K562 (cell line): ENCODE measurements around the gene RNF11. TPM values are rescaled to one million over a fixed set of nuclear protein-coding genes. Genes with fewer than 3 reads are reported as not detected.

Experiments used
- BMI1 ChIP-seq: fragments of 150-350 bp; IDR thresholded peaks from 2 replicates; pipeline ENCODE4 v1.6.1; 2014; ENCODE audit warnings: low read length
- ESRRA ChIP-seq: fragments of 450-650 bp; IDR thresholded peaks from 2 replicates; pipeline ENCODE4 v1.6.1; 2014; ENCODE audit warnings: low read depth, mild to moderate bottlenecking, moderate library complexity, borderline replicate concordance
- ZBTB40 ChIP-seq, 2 experiments: fragments of 450-650 bp in 1 of 2; sonication (generic) in 1 of 2; formaldehyde crosslinking in 1 of 2; IDR thresholded peaks; 2 replicates each; pipeline versions ENCODE4 v1.7.1 to v1.9.0; 2016 to 2022; ENCODE audit warnings: inconsistent platforms in 1 of 2, mild to moderate bottlenecking in 1 of 2, missing genetic modification reagents in 1 of 2
- ZKSCAN8 ChIP-seq: fragments of 200-800 bp; sonication (Bioruptor generic); IDR thresholded peaks from 2 replicates; pipeline ENCODE4 v1.6.1; 2016; ENCODE audit warnings: missing genetic modification characterization, missing compliant biosample characterization
- polyA plus RNA-seq, 8 experiments: library from polyadenylated mRNA; depleted of rRNA in 4 of 8; stranded (reverse) in 5 of 8; unstranded in 3 of 8; fragments of >200 nt; fragmentation: Nextera tagmentation in 2 of 8; fragmentation: Illumina TruSeq in 1 of 8; extraction: Ambion mirVana in 2 of 8; extraction: Trizol in 1 of 8; gene quantifications; 2 replicates each; pipeline versions ENCODE4 v1.2.1 to v1.2.3, GENCODE V29; 2011 to 2014; ENCODE audit warnings: inconsistent platforms in 1 of 8, missing spikeins in 1 of 8
- total RNA-seq, 7 experiments: library from RNA; depleted of rRNA in 6 of 7; stranded (reverse); fragments of >200 nt in 6 of 7; fragmentation: Illumina TruSeq in 2 of 7; extraction: Trizol in 2 of 7; gene quantifications; 2 replicates each; pipeline versions ENCODE4 v1.2.1 to v1.2.3, GENCODE V29; 2011 to 2021; ENCODE audit warnings: low replicate concordance in 1 of 7
- TF ChIP-seq, protein P1 (sequence below): fragments of 150-350 bp; conservative IDR thresholded peaks from 2 replicates; pipeline ENCODE4 v1.6.1; 2014; ENCODE audit warnings: low read length
- TF ChIP-seq, protein P2 (sequence below): fragments of 450-650 bp; IDR thresholded peaks from 2 replicates; pipeline ENCODE4 v1.6.1; 2017; ENCODE audit warnings: antibody characterized with exemption, mild to moderate bottlenecking

Gene RNF11
- total and polyA plus RNA-seq, 9 of the 15 experiments (the other 6 are each of a cell fraction or from before 2014, with no cell fraction given) = 5.7 to 34.3 (median 23.1) TPM

DNA sequence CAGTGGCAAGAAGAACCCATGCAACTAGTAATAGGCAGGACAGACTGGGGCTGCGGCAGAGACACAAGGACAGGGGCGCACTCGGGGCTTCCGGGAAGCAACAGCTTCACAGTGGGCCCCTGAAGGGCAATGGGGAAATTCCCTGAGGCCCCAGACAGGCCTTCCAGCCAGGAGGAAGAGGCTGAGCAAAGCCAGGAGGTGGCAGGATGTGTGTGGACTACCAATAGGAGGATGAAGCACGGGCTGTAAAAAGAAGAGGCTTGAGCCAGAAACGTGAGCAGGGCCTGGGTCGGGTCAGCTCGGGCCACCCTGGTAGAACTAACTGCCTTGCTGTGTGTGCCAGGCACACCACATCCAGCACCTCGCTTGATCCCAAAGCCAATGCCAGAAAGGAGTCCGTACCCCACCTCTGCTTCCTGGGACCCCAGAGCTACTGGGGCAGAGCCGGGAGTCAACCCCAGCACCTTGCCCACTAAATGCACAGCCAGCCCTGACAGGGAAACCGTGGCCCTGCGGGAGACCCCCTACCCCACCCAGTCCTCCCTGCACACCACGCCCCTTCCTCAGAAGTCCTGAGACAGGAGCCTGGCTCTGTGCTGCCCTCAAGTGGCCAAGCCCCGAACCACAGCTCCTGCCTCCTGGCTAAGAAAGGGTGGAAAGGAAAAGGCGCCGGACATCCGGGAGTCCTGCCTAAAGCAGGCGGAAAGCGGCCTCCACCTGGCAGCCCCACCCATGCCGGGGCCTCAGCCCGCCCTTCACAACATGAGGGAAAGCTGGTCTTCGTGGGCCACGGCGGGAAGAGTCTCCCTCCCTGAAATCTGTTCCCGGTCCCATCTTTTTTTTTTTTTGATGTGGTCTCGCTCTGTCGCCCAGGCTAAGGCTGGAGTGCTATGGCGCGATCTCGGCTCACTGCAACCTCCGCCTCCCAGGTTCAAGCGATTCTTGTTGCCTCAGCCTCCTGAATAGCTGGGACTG, 60.6 kb downstream of the RNF11 start (continued):
- TF ChIP-seq ZBTB40 (IDR thresholded peaks at IDR 0.05) (peak; percentile 77), ZBTB40 (CRISPR knock-in tag; IDR thresholded peaks at IDR 0.05) (no peak), ESRRA (peak; percentile 41; the same call in 1 of the 2 replicates), ZKSCAN8 (CRISPR knock-in tag) (no peak), BMI1 (no peak)
- TF ChIP-seq, protein P1, sequence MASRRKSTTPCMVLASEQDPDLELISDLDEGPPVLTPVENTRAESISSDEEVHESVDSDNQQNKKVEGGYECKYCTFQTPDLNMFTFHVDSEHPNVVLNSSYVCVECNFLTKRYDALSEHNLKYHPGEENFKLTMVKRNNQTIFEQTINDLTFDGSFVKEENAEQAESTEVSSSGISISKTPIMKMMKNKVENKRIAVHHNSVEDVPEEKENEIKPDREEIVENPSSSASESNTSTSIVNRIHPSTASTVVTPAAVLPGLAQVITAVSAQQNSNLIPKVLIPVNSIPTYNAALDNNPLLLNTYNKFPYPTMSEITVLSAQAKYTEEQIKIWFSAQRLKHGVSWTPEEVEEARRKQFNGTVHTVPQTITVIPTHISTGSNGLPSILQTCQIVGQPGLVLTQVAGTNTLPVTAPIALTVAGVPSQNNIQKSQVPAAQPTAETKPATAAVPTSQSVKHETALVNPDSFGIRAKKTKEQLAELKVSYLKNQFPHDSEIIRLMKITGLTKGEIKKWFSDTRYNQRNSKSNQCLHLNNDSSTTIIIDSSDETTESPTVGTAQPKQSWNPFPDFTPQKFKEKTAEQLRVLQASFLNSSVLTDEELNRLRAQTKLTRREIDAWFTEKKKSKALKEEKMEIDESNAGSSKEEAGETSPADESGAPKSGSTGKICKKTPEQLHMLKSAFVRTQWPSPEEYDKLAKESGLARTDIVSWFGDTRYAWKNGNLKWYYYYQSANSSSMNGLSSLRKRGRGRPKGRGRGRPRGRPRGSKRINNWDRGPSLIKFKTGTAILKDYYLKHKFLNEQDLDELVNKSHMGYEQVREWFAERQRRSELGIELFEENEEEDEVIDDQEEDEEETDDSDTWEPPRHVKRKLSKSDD = 0 out of 2 replicates have a peak, but pooled peaks have one; percentile 55
- TF ChIP-seq, protein P2, sequence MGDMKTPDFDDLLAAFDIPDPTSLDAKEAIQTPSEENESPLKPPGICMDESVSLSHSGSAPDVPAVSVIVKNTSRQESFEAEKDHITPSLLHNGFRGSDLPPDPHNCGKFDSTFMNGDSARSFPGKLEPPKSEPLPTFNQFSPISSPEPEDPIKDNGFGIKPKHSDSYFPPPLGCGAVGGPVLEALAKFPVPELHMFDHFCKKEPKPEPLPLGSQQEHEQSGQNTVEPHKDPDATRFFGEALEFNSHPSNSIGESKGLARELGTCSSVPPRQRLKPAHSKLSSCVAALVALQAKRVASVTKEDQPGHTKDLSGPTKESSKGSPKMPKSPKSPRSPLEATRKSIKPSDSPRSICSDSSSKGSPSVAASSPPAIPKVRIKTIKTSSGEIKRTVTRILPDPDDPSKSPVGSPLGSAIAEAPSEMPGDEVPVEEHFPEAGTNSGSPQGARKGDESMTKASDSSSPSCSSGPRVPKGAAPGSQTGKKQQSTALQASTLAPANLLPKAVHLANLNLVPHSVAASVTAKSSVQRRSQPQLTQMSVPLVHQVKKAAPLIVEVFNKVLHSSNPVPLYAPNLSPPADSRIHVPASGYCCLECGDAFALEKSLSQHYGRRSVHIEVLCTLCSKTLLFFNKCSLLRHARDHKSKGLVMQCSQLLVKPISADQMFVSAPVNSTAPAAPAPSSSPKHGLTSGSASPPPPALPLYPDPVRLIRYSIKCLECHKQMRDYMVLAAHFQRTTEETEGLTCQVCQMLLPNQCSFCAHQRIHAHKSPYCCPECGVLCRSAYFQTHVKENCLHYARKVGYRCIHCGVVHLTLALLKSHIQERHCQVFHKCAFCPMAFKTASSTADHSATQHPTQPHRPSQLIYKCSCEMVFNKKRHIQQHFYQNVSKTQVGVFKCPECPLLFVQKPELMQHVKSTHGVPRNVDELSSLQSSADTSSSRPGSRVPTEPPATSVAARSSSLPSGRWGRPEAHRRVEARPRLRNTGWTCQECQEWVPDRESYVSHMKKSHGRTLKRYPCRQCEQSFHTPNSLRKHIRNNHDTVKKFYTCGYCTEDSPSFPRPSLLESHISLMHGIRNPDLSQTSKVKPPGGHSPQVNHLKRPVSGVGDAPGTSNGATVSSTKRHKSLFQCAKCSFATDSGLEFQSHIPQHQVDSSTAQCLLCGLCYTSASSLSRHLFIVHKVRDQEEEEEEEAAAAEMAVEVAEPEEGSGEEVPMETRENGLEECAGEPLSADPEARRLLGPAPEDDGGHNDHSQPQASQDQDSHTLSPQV = peak; percentile 68
